Renal pelvis (tissue), 12 donors: ENCODE measurements around the gene ARMC10. TPM values are rescaled to one million over a fixed set of nuclear protein-coding genes. Genes with fewer than 3 reads are reported as not detected.
"Not testable (repeated sequence)": the region's sequence is repeated elsewhere in the genome, so short reads cannot be mapped to it uniquely, and the experiment has no call there.

Experiments
- DNase-seq: peaks from one replicate; pipeline ENCODE4 v3.0.0-alpha.2; 2013
- long read RNA-seq, 16 experiments: transcript quantifications; one replicate each; lab custom pipeline, GENCODE V29; 2026
- polyA plus RNA-seq, 3 donors: library from polyadenylated mRNA; unstranded; fragments of 120-200 nt; gene quantifications; one replicate each; pipeline ENCODE4 v1.2.1, GENCODE V29; 2013; ENCODE audit not compliant: insufficient read length in 3 of 3

The ARMC10 gene
- polyA plus RNA-seq, result 10 to 100 TPM; 48.4 to 56.4 (median 53.6) TPM
- long read RNA-seq, donor 1, transcript ARMC10-208 (6 exons, 2,524 nt), result major isoform, 12 of 25 reads
- long read RNA-seq, donor 1, partial matches to known transcripts, result 6 of 25 reads
- long read RNA-seq, donor 1, other reads (novel, unspliced or antisense), result 0 of 25 reads
- long read RNA-seq, donor 2, transcript ARMC10-202 (7 exons, 2,635 nt), result minor isoform, 5 of 31 reads
- long read RNA-seq, donor 2, transcript ARMC10-208 (6 exons, 2,524 nt), result major isoform, 19 of 31 reads
- long read RNA-seq, donor 2, partial matches to known transcripts, result 0 of 31 reads
- long read RNA-seq, donor 2, other reads (novel, unspliced or antisense), result 0 of 31 reads
- long read RNA-seq, donor 3, transcript ARMC10-208 (6 exons, 2,524 nt), result major isoform, 10 of 19 reads
- long read RNA-seq, donor 3, partial matches to known transcripts, result 0 of 19 reads
- long read RNA-seq, donor 3, other reads (novel, unspliced or antisense), result 0 of 19 reads
- long read RNA-seq, donor 4, transcript ARMC10-208 (6 exons, 2,524 nt), result major isoform, 8 of 27 reads
- long read RNA-seq, donor 4, partial matches to known transcripts, result 8 of 27 reads
- long read RNA-seq, donor 4, other reads (novel, unspliced or antisense), result 0 of 27 reads
- long read RNA-seq, donor 5, transcript ARMC10-208 (6 exons, 2,524 nt), result major isoform, 5 of 14 reads
- long read RNA-seq, donor 5, partial matches to known transcripts, result 0 of 14 reads
- long read RNA-seq, donor 5, other reads (novel, unspliced or antisense), result 0 of 14 reads
- long read RNA-seq, donor 6, transcript ARMC10-202 (7 exons, 2,635 nt), result minor isoform, 5 of 26 reads
- long read RNA-seq, donor 6, transcript ARMC10-208 (6 exons, 2,524 nt), result major isoform, 11 of 26 reads
- long read RNA-seq, donor 6, partial matches to known transcripts, result 0 of 26 reads
- long read RNA-seq, donor 6, other reads (novel, unspliced or antisense), result 0 of 26 reads
- long read RNA-seq, donor 7, transcript ARMC10-208 (6 exons, 2,524 nt), result major isoform, 16 of 30 reads
- long read RNA-seq, donor 7, transcript ARMC10-202 (7 exons, 2,635 nt), result minor isoform, 7 of 30 reads
- long read RNA-seq, donor 7, partial matches to known transcripts, result 0 of 30 reads
- long read RNA-seq, donor 7, other reads (novel, unspliced or antisense), result 0 of 30 reads
- long read RNA-seq, donor 8, transcript ARMC10-208 (6 exons, 2,524 nt), result major isoform, 16 of 17 reads
- long read RNA-seq, donor 8, partial matches to known transcripts, result 0 of 17 reads
- long read RNA-seq, donor 8, other reads (novel, unspliced or antisense), result 0 of 17 reads
- long read RNA-seq, donor 9, transcript ARMC10-202 (7 exons, 2,635 nt), result minor isoform, 6 of 32 reads
- long read RNA-seq, donor 9, transcript ARMC10-209 (5 exons, 2,347 nt), result minor isoform, 5 of 32 reads
- long read RNA-seq, donor 9, transcript ARMC10-208 (6 exons, 2,524 nt), result major isoform, 19 of 32 reads
- long read RNA-seq, donor 9, partial matches to known transcripts, result 0 of 32 reads
- long read RNA-seq, donor 9, other reads (novel, unspliced or antisense), result 0 of 32 reads
- long read RNA-seq, donor 10, transcript ARMC10-208 (6 exons, 2,524 nt), result major isoform, 11 of 24 reads
- long read RNA-seq, donor 10, partial matches to known transcripts, result 9 of 24 reads
- long read RNA-seq, donor 10, other reads (novel, unspliced or antisense), result 0 of 24 reads
- long read RNA-seq, donor 11, transcript ARMC10-208 (6 exons, 2,524 nt), result major isoform, 7 of 16 reads
- long read RNA-seq, donor 11, transcript ARMC10-202 (7 exons, 2,635 nt), result minor isoform, 6 of 16 reads
- long read RNA-seq, donor 11, partial matches to known transcripts, result 0 of 16 reads
- long read RNA-seq, donor 11, other reads (novel, unspliced or antisense), result 0 of 16 reads
- long read RNA-seq, donor 12, transcript ARMC10-208 (6 exons, 2,524 nt), result major isoform, 13 of 24 reads
- long read RNA-seq, donor 12, transcript ARMC10-202 (7 exons, 2,635 nt), result minor isoform, 6 of 24 reads
- long read RNA-seq, donor 12, partial matches to known transcripts, result 0 of 24 reads
- long read RNA-seq, donor 12, other reads (novel, unspliced or antisense), result 0 of 24 reads
- long read RNA-seq, donor 13, transcript ARMC10-208 (6 exons, 2,524 nt), result major isoform, 9 of 16 reads
- long read RNA-seq, donor 13, partial matches to known transcripts, result 0 of 16 reads
- long read RNA-seq, donor 13, other reads (novel, unspliced or antisense), result 0 of 16 reads
- long read RNA-seq, donor 14, transcript ARMC10-202 (7 exons, 2,635 nt), result minor isoform, 7 of 39 reads
- long read RNA-seq, donor 14, transcript ARMC10-209 (5 exons, 2,347 nt), result minor isoform, 5 of 39 reads
- long read RNA-seq, donor 14, transcript ARMC10-208 (6 exons, 2,524 nt), result major isoform, 19 of 39 reads
- long read RNA-seq, donor 14, partial matches to known transcripts, result 5 of 39 reads
- long read RNA-seq, donor 14, other reads (novel, unspliced or antisense), result 0 of 39 reads
- long read RNA-seq, donor 15, transcript ARMC10-202 (7 exons, 2,635 nt), result minor isoform, 9 of 29 reads
- long read RNA-seq, donor 15, transcript ARMC10-208 (6 exons, 2,524 nt), result major isoform, 13 of 29 reads
- long read RNA-seq, donor 15, partial matches to known transcripts, result 0 of 29 reads
- long read RNA-seq, donor 15, other reads (novel, unspliced or antisense), result 0 of 29 reads
- long read RNA-seq, donor 16, transcript ARMC10-202 (7 exons, 2,635 nt), result minor isoform, 10 of 51 reads
- long read RNA-seq, donor 16, transcript ARMC10-208 (6 exons, 2,524 nt), result major isoform, 18 of 51 reads
- long read RNA-seq, donor 16, partial matches to known transcripts, result 15 of 51 reads
- long read RNA-seq, donor 16, other reads (novel, unspliced or antisense), result 0 of 51 reads

DNA sequence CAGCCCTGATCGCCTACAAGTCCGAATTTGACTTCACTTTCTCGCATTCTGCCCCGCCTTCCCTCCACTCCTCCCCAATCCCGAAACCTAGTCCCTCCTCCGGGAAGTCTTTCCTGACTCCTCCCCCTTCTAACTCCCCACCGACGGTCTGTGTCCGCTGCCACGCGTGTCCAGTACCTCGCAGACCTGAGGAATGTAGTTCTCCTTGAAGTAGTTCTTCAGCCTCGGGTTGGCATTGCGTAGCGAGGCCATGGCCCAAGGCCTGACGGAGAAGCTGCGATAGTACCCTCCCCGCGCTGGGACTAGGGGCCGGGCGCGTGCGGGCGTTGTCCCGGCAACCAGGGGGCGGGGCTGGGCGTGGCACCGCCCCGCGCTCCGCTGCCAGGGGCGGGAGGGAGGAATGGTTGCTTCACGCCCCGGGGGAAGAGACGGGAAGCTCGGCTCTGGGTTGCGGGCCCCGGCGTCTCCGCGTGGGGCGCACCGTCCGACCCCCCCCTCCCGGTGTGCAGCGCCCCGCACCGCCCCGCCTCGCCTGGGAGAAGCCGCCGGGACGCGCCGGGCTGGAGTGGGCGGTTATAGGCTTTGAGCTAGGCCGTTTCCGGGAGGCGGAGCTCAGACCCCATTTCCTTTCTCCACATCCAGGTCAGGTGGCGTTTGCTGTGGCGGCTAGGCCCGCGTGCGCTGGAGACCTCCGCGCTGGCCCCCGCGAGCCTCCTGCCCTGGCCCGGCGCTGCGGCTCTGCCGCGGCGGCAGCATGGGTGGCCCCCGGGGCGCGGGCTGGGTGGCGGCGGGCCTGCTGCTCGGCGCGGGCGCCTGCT, at the start of gene ARMC10, which contains the start of gene FBXL13:
TSS of gene ARMC10 (plus strand) at position 622 of the 818 bp plus-strand sequence. CDS start at position 755, 133 bp downstream.
TSS of gene FBXL13 (minus strand) at position 278 of the 818 bp plus-strand sequence.
- peak; percentile 92 for DNase-seq

DNA sequence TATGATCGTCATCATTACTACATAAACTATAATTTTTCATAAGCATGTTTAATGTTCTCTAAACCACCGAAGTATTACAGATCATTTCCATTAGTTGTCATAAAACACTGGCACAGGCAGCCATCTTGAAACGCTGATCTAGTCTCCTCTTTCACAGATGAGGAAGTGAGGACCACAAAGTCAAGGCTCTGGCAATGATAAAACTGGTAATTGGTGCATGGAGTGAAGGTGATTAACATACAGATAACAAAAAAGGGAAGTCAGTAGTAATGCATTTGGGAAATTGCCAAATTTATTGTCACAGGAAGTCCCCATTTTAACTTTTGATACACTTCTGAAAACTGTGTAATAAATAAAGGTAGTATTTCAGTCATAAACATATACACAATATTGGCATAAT, 49.6 kb upstream of the ARMC10 start:
- no peak for DNase-seq

DNA sequence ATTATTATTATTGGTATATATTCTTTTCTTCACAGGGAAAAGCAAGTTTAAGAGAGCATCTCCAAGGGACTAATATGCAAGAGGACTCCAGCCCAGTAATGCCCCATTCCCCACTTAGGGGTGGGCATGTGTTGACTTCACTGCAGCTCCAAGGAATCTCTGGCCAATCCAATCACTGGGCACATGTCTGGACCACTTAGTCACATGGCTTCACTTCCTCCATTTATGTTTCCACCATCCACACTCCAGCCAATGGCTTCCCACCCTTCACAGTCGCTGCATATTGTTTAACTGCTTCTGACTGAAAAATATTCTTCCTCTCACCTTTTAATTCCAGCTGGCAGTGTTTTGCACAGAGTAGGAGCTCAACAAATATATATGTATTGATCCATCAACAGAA, 43.9 kb upstream of the ARMC10 start:
- DNase-seq, result no peak

DNA sequence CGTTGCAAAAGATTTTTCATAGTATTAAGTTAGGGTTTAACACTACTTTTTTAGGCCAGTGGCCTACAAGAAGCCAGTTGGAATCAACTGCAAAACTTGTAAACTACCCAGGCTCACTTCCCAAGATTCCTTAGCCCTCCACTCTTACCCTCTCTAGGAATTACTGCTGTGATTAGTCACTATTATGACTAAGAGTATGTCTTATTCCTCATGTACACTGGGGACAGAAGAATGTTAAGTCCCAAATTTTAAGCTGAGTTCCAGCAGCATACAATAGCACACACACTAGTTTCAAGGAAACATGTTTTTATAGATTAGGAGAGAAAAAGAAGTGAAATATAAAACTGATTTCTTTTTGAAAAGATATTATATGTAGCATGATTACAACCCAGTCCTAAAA, 43.2 kb upstream of the ARMC10 start:
- no peak for DNase-seq

DNA sequence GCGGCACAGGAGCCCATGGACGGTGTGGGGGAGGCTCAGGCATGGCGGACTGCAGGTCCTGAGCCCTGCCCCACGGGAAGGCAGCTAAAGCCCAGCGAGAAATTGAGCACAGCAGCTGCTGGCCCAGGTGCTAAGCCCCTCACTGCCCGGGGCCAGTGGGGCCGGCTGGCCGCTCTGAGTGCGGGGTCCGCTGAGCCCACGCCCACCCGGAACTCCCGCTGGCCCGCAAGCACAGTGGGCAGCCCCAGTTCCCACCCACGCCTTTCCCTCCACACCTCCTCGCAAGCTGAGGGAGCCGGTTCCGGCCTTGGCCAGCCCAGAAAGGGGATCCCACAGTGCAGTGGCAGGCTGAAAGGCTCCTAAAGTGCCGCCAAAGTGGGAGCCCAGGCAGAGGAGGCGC, 40.6 kb upstream of the ARMC10 start:
- not testable (repeated sequence) for DNase-seq

DNA sequence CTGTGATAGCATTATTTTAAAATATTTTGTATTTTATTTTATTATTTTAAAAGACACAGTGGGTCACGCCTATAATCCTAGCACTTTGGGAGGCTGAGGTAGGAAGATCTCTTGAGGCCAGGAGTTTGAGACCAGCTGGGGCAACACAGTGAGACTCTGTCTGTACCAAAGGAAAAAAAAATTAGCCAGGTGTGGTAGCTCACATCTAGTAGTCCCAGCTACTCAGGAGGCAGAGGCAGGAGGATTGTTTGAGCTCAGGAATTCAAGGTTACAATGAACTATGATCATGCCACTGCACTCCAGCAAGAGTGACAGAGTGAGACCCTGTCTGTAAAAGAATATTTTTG, 37.5 kb upstream of the ARMC10 start:
- DNase-seq, result no peak

DNA sequence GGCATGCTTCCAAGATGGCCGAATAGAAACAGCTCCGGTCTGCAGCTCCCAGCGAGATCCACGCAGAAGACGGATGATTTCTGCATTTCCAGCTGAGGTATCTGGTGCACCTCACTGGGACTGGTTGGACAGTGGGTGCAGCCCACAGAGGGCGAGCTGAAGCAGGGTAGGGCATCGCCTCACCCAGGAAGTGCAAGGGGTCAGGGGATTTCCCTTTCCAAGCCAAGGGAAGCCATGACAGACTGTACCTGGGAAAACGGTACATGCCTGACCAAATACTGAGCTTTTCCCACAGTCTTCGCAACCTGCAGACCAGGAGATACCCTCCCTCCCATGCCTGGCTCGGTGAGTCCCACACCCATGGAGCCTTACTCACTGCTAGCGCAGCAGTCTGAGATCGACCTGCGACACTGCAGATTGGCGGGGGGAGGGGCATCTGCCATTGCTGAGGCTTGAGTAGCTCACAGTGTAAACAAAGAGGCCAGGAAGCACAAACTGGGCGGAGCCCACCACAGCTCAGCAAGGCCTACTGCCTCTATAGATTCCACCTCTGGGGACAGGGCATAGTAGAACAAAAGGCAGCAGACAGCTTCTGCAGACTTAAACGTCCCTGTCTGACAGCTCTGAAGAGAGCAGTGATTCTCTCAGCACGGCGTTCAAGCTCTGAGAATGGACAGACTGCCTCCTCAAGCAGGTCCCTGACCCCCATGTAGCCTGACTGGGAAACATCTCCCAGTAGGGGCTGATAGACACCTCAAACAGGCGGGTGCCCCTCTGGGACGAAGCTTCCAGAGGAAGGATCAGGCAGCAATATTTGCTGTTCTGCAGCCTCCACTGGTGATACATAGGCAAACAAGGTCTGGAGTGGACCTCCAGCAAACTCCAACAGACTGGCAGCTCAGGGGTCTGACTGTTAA, 36.9 kb upstream of the ARMC10 start:
- not testable (repeated sequence) for DNase-seq

DNA sequence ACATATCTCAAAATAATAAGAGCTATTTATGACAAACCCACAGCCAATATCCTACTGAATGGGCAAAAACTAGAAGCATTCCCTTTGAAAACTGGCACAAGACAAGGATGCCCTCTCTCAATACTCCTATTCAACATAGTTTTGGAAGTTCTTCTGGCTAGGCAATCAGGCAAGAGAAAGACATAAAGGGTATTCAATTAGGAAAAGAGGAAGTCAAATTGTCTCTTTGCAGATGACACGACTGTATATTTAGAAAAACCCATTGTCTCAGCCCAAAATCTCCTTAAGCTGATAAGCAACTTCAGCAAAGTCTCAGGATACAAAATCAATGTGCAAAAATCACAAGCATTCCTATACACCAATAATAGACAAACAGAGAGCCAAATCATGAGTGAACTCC, 33.1 kb upstream of the ARMC10 start:
- not testable (repeated sequence) for DNase-seq

DNA sequence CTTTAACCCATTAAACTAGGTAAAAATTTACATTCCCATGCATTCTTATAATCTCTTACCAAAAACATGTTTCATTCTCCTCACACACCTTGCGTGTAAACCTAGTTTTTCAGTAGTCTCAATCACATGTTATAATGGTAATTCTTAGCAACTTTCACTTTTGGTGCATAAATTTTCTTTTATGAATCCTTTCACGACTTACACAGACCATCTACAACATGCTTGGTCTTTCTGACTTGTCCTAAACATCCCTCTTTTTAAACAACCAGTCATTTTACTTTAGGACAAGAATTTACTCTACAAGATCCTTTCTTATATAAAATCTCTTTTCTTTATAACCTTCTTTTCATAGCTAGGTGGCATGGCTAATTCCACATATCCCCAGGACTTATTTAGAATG, 26.1 kb upstream of the ARMC10 start:
- DNase-seq, result no peak

DNA sequence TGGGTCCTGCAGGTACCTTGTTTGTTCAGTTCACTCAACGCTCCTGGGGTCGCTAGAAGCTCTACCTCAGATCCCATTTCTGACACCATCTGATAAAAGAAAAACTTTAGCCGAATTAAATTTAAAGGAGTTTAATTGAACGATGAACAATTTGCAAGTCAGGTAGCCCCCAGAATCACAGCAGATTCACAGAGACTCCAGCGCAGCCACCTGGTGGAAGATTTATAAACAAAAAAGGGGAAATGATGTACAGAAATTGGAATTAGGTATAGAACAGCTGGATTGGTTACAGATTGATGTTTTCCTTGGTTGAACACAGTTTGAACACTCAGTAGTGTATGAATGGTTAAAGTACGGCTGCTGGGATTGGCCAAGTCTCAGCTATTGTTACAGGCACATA, 23.4 kb upstream of the ARMC10 start:
- no peak for DNase-seq

DNA sequence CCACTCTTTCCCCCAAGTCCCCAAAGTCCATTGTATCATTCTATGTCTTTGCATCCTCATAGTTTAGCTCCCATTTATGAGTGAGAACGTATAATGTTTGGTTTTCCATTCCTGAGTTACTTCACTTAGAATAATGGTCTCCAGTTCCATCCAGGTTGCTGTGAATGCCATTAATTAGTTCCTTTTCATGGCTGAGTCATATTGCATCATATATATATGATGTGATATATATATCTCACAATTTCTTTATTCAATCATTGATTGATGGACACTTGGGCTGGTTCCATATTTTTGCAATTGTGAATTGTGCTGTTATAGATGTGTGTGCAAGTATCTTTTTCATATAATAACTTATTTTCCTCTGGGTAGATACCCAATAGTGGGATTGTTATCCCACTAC, 18.9 kb upstream of the ARMC10 start:
- DNase-seq, result not testable (repeated sequence)

DNA sequence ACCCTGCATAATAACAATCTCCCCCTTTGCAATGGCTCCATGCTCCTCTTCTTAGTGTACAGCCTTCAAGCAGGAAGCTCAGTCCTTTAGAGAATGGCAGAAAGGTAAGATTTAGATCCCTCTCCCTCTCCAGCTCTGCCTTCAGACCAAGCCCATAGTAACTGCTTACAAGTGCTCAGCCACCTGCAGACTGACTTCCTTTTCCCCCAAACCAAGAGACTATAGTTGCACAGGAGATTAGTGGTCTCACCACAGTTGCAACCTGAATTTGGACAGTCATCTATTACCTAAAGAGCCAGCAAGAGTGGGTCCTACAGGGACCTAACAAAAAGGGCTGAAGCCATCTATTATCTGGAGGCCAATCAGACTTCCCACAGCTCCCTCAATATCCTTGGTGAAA, 16.8 kb upstream of the ARMC10 start:
- no peak for DNase-seq

DNA sequence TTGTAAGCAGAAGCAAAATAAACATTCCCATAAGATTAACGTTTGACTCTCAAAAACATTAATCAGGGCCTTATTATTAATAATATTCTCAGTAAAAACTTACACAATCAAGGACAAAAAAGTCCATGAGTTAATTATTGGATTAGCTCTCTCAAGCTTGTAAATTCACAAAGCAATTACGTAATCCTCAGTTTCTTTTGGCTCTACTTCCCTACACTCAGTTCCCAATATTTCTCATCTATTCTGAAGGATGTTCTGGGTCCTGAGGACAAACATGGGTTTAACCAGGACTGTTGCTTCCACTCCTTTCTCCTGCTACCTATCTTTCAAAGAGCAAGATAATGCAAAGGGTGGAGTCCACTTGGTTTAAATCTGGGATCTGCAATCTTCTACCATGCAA, 15.5 kb upstream of the ARMC10 start:
- DNase-seq, result no peak

DNA sequence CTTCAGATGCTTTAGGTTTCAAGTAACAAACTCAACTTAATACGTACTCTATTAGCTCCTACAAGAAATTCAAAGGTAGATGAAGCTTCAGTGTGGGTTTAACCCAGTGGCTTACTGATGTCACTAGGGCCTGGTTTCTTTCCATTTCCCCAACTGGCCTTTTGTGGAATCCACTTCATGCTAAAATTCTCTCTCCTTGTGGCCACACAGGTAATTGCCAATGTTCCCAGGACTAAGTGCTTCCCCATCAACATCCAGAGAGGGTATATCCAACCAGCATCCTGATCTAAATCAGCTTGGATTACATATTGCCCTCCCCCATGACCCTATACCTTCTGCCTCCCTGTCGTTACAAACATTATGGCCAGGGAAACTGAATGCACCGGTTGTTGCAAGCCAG, 11.0 kb upstream of the ARMC10 start:
- DNase-seq, result no peak

DNA sequence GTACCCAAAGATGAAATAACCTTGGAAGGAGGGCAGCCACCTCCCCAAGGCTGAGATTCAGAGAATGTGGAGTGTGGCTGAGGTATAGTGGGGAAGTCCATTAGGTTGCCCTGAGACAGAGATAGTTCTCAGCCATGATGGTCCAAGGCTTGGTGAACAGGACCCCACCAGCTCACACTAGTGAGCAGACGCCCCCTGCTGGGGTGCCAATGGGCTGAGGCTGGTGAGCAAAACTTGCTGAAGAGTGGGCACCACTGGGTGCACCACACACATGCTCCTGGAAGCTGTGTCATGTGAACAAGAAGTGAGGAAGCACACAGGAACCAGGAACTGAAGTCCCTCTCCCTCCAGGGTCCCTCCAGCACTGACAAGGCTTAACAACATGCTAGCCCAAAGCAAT, 9.3 kb upstream of the ARMC10 start:
- no peak for DNase-seq
